Activated CD4-positive, CD25-positive, alpha-beta regulatory T cell treated with anti-CD3 and anti-CD28 coated beads, Interleukin-2, amount 50 U/mL, for 72 hours (primary cell): ENCODE data around the gene CYP8B1.

ENCODE experiments used
- DNase-seq: peaks from one replicate; pipeline ENCODE4 v3.0.0; 2021

CYP8B1 gene

GRCh38 chr3:42850263-42850662, 25.4 kb downstream of the CYP8B1 start:
- no peak for DNase-seq

GRCh38 chr3:42849017-42849416, 26.7 kb downstream of the CYP8B1 start:
- DNase-seq = no peak

- no peak for DNase-seq
Measured at GRCh38 chr3:42847731-42848130, 27.9 kb downstream of the CYP8B1 start.

GRCh38 chr3:42846685-42847522, 28.8 kb downstream of the CYP8B1 start:
- DNase-seq = no peak

- no peak for DNase-seq
Measured at GRCh38 chr3:42844815-42845214, 30.9 kb downstream of the CYP8B1 start.

- no peak for DNase-seq
Measured at GRCh38 chr3:42844412-42844713, 31.3 kb downstream of the CYP8B1 start.

- DNase-seq = no peak
Measured at GRCh38 chr3:42843713-42844411, 31.8 kb downstream of the CYP8B1 start.

- DNase-seq = no peak
Measured at GRCh38 chr3:42841332-42841731, 34.3 kb downstream of the CYP8B1 start.

- DNase-seq = no peak
Measured at GRCh38 chr3:42839616-42840015, 36.1 kb downstream of the CYP8B1 start.

GRCh38 chr3:42838571-42838970, 37.1 kb downstream of the CYP8B1 start:
- no peak for DNase-seq

- no peak for DNase-seq
Measured at GRCh38 chr3:42836150-42837123, 39.2 kb downstream of the CYP8B1 start.

GRCh38 chr3:42831321-42831713, 44.4 kb downstream of the CYP8B1 start:
- peak; percentile 78 for DNase-seq

- DNase-seq = no peak
Measured at GRCh38 chr3:42830437-42831320, 45.0 kb downstream of the CYP8B1 start.

- DNase-seq = no peak
Measured at GRCh38 chr3:42829628-42830436, 45.8 kb downstream of the CYP8B1 start.

- DNase-seq = no peak
Measured at GRCh38 chr3:42829083-42829627, 46.5 kb downstream of the CYP8B1 start.

- DNase-seq = no peak
Measured at GRCh38 chr3:42827654-42828053, 48.0 kb downstream of the CYP8B1 start.

GRCh38 chr3:42827023-42827422, 48.7 kb downstream of the CYP8B1 start:
- no peak for DNase-seq

- DNase-seq = no peak
Measured at GRCh38 chr3:42826141-42826540, 49.5 kb downstream of the CYP8B1 start.

- no peak for DNase-seq
Measured at GRCh38 chr3:42823351-42823750, 52.3 kb downstream of the CYP8B1 start.

- DNase-seq = no peak
Measured at GRCh38 chr3:42822828-42823227, 52.9 kb downstream of the CYP8B1 start.
